ENCODE results near the gene OR52L1.

OR52L1 gene

GRCh38 chr11:5986885-5987284, at the start of gene OR52L1:
Gene OR52L1 (minus strand): TSS chr11:5986985. CDS start chr11:5986930, 55 bp downstream.
- Histone ChIP-seq H3K9me3 (ENCODE audit: control insufficient read depth in 1 of 2, low read length in 2 of 2) (no peaks in the 10 kb centered on the region), H3K27me3 (ENCODE audit: low read depth, low read length) (no peaks in the 10 kb centered on the region), H3K27ac (ENCODE audit: low read length) (no peak within 1 kb of the TSS), H3K4me1 (ENCODE audit: control insufficient read depth in 1 of 2, insufficient read depth in 2 of 2, low read length in 2 of 2) (no peaks in the 10 kb centered on the region), H3K36me3 (ENCODE audit: control insufficient read depth in 1 of 2, insufficient read depth in 2 of 2, low read length in 2 of 2) (no peaks in the 10 kb centered on the region), H3K4me3 (ENCODE audit: low read depth in 1 of 2, low read length in 2 of 2) (no peak within 1 kb of the TSS)

DNA sequence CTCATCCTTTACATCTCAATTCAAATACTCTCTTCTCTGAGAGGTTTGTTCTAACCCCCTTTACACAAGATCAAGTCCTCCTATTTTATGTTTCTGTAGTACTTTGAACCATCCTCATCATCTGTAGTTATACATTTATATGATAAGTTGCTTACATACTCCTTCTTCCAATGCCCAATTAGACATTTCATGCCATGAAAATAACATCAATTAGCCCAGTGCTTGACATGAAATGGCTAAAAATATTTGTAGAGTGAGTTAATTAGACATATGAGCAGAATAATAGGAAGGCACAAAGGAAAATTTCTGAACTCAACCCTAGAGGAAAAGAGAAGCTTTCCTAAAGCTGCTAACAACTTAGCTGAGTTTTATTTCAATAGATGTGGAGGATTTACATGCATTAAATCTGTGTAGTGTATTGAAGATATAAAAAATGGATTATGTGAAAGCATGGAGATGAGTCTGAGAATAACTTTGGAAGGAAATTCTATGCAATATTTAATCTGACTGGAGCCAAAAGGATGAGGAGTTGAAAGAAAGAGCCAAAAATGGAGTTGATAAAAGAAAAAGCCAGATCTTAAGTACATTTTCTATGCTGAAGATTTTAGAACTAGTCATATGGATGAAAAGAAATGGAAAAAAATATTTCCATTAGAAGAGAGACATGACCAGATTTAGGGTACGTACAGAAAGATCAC, 44.1 kb upstream of the OR52L1 start, which contains the start of gene OR56A1:
TSS of gene OR56A1 (minus strand) at position 51 of the 698 bp plus-strand sequence. CDS start 3,066 bp downstream, outside the sequence.
- Histone ChIP-seq H3K27me3 (ENCODE audit: low read depth, low read length) (no peaks in the 10 kb centered on the region), H3K27ac (ENCODE audit: low read length) (no peak within 1 kb of the TSS), H3K9me3 (ENCODE audit: control insufficient read depth in 1 of 2, low read length in 2 of 2) (no peaks in the 10 kb centered on the region), H3K36me3 (ENCODE audit: control insufficient read depth in 1 of 2, insufficient read depth in 2 of 2, low read length in 2 of 2) (no peaks in the 10 kb centered on the region), H3K4me3 (ENCODE audit: low read depth in 1 of 2, low read length in 2 of 2) (no peak within 1 kb of the TSS), H3K4me1 (ENCODE audit: control insufficient read depth in 1 of 2, insufficient read depth in 2 of 2, low read length in 2 of 2) (no peaks in the 10 kb centered on the region)

GRCh38 chr11:6027501-6027900, 40.7 kb upstream of the OR52L1 start:
- Histone ChIP-seq H3K27me3 (ENCODE audit: low read depth, low read length) (no peaks in the 10 kb centered on the region), H3K27ac (ENCODE audit: low read length) (no peak overlapping the region), H3K36me3 (ENCODE audit: control insufficient read depth in 1 of 2, insufficient read depth in 2 of 2, low read length in 2 of 2) (no peaks in the 10 kb centered on the region), H3K4me1 (ENCODE audit: control insufficient read depth in 1 of 2, insufficient read depth in 2 of 2, low read length in 2 of 2) (no peaks in the 10 kb centered on the region), H3K9me3 (ENCODE audit: control insufficient read depth in 1 of 2, low read length in 2 of 2) (no peaks in the 10 kb centered on the region), H3K4me3 (ENCODE audit: low read depth in 1 of 2, low read length in 2 of 2) (no peak overlapping the region)

DNA sequence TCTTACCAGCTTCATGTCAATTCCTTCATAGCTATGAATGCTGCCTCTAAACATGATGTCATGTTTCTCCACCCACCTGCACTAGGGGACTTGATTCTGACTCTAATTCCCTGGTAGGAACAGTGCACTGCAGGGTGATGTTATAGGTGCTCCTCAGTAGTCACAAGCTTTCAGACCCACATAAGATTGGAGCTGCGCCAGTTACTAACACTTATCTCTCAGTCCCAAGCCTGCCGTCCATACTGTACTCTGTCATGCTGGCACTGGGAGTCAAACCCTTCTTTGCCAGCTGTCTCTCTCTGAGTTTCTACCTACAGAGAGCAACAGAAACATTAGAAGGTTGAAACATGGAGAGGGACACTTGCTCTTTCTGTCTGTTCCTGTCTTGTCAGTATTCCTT, 38.3 kb upstream of the OR52L1 start:
- Histone ChIP-seq H3K27ac (ENCODE audit: low read length) (no peak overlapping the region), H3K4me1 (ENCODE audit: control insufficient read depth in 1 of 2, insufficient read depth in 2 of 2, low read length in 2 of 2) (no peaks in the 10 kb centered on the region), H3K9me3 (ENCODE audit: control insufficient read depth in 1 of 2, low read length in 2 of 2) (no peaks in the 10 kb centered on the region), H3K36me3 (ENCODE audit: control insufficient read depth in 1 of 2, insufficient read depth in 2 of 2, low read length in 2 of 2) (no peaks in the 10 kb centered on the region), H3K4me3 (ENCODE audit: low read depth in 1 of 2, low read length in 2 of 2) (no peak overlapping the region), H3K27me3 (ENCODE audit: low read depth, low read length) (no peaks in the 10 kb centered on the region)

DNA sequence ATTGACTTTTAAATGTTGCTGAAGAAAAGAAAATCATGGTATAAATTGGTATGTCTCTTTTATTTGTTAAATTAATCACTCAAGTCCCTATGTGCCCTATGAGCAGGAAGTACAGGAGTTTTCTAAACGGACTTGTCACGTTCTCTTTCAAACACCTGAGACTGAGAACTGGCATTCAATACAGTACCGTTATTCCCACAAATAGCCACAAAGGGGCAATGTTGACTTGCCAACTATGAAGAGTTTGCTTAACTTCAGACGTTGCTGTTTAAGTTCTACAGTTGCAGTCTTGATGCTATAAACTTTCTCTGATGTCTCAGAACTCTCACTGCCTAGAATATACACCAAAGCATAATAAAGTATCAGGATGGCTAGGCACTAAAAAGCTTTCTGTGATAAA, 36.2 kb upstream of the OR52L1 start:
- H3K36me3 ChIP-seq (ENCODE audit: control insufficient read depth in 1 of 2, insufficient read depth in 2 of 2, low read length in 2 of 2): no peaks in the 10 kb centered on the region
- H3K27me3 ChIP-seq (ENCODE audit: low read depth, low read length): no peaks in the 10 kb centered on the region
- H3K9me3 ChIP-seq (ENCODE audit: control insufficient read depth in 1 of 2, low read length in 2 of 2): no peaks in the 10 kb centered on the region
- no peaks in the 10 kb centered on the region for H3K4me1 ChIP-seq (ENCODE audit: control insufficient read depth in 1 of 2, insufficient read depth in 2 of 2, low read length in 2 of 2)
- H3K4me3 ChIP-seq (ENCODE audit: low read depth in 1 of 2, low read length in 2 of 2): no peak overlapping the region
- H3K27ac ChIP-seq (ENCODE audit: low read length): no peak overlapping the region

DNA sequence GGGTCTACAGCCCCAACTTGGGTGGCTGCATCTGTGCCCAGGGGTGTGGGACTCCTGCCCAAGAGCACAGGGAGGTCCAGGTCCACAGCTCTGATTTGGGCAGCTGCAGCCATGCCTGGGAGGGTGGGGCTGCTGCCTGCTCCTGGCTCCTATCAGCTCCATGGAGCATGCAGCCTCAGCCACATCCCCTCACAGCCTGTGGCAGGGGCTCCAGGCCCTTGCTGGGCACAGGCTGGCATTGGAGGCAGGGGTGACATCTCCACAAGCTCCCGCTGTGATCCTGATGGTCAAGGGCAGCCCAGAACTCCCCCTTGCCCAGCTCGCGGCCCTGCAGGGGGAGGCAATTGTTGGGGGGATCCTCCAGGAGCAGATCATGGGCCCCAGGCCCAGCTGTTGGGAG, 26.3 kb upstream of the OR52L1 start:
- Histone ChIP-seq H3K4me1 (ENCODE audit: control insufficient read depth in 1 of 2, insufficient read depth in 2 of 2, low read length in 2 of 2) (no peaks in the 10 kb centered on the region), H3K4me3 (ENCODE audit: low read depth in 1 of 2, low read length in 2 of 2) (no peak overlapping the region), H3K9me3 (ENCODE audit: control insufficient read depth in 1 of 2, low read length in 2 of 2) (peaks cover 0 to 3% of the 10 kb centered on the region in 2 donors), H3K27ac (ENCODE audit: low read length) (no peak overlapping the region), H3K36me3 (ENCODE audit: control insufficient read depth in 1 of 2, insufficient read depth in 2 of 2, low read length in 2 of 2) (no peaks in the 10 kb centered on the region), H3K27me3 (ENCODE audit: low read depth, low read length) (no peaks in the 10 kb centered on the region)

- Histone ChIP-seq H3K27ac (ENCODE audit: low read length) (no peak overlapping the region), H3K4me3 (ENCODE audit: low read depth in 1 of 2, low read length in 2 of 2) (no peak overlapping the region)
Observed at GRCh38 chr11:6012035-6012668, 25.4 kb upstream of the OR52L1 start.

GRCh38 chr11:6006846-6007245, 20.1 kb upstream of the OR52L1 start, which contains the start of gene OR56A4:
Gene OR56A4 (minus strand): TSS chr11:6006946. CDS start chr11:6002992, 3,954 bp downstream.
- Histone ChIP-seq H3K36me3 (ENCODE audit: control insufficient read depth in 1 of 2, insufficient read depth in 2 of 2, low read length in 2 of 2) (no peaks in the 10 kb centered on the region), H3K4me1 (ENCODE audit: control insufficient read depth in 1 of 2, insufficient read depth in 2 of 2, low read length in 2 of 2) (no peaks in the 10 kb centered on the region), H3K27ac (ENCODE audit: low read length) (no peak within 1 kb of the TSS), H3K9me3 (ENCODE audit: control insufficient read depth in 1 of 2, low read length in 2 of 2) (no peaks in the 10 kb centered on the region), H3K27me3 (ENCODE audit: low read depth, low read length) (no peaks in the 10 kb centered on the region), H3K4me3 (ENCODE audit: low read depth in 1 of 2, low read length in 2 of 2) (no peak within 1 kb of the TSS)

More at GRCh38 chr11:6012035-6012668, 25.4 kb upstream of the OR52L1 start:
- H3K4me1 ChIP-seq (ENCODE audit: control insufficient read depth in 1 of 2, insufficient read depth in 2 of 2, low read length in 2 of 2): no peaks in the 10 kb centered on the region
- H3K36me3 ChIP-seq (ENCODE audit: control insufficient read depth in 1 of 2, insufficient read depth in 2 of 2, low read length in 2 of 2): no peaks in the 10 kb centered on the region
- peaks cover 0 to 3% of the 10 kb centered on the region in 2 donors for H3K9me3 ChIP-seq (ENCODE audit: control insufficient read depth in 1 of 2, low read length in 2 of 2)
- H3K27me3 ChIP-seq (ENCODE audit: low read depth, low read length): no peaks in the 10 kb centered on the region

GRCh38 chr11:6006395-6006794, 19.6 kb upstream of the OR52L1 start:
- Histone ChIP-seq H3K27me3 (ENCODE audit: low read depth, low read length) (no peaks in the 10 kb centered on the region), H3K27ac (ENCODE audit: low read length) (no peak overlapping the region), H3K4me3 (ENCODE audit: low read depth in 1 of 2, low read length in 2 of 2) (no peak overlapping the region), H3K9me3 (ENCODE audit: control insufficient read depth in 1 of 2, low read length in 2 of 2) (no peaks in the 10 kb centered on the region), H3K4me1 (ENCODE audit: control insufficient read depth in 1 of 2, insufficient read depth in 2 of 2, low read length in 2 of 2) (no peaks in the 10 kb centered on the region), H3K36me3 (ENCODE audit: control insufficient read depth in 1 of 2, insufficient read depth in 2 of 2, low read length in 2 of 2) (no peaks in the 10 kb centered on the region)

DNA sequence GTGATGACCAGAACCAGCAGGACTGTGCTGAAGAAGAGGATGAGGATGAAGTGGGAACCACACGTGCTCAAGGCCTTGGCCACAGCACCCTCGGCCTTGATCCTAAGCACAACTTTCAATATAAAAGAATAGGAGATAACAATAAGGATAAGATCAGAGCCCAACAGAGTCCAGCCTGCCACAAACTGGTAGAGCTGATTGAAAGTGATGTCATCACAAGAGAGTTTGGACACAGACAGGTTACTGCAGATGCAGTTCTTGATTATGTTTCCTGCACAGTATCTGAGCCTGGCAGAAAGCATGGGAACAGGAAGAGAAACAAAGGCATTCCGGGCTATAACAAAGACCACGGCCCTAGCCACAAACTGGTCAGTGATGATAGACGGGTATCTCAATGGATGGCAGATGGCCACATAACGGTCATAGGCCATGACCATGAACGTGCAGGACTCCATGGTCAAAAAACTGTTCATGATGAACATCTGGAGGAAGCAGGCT, 15.5 kb upstream of the OR52L1 start:
- Histone ChIP-seq H3K4me1 (ENCODE audit: control insufficient read depth in 1 of 2, insufficient read depth in 2 of 2, low read length in 2 of 2) (no peaks in the 10 kb centered on the region), H3K36me3 (ENCODE audit: control insufficient read depth in 1 of 2, insufficient read depth in 2 of 2, low read length in 2 of 2) (no peaks in the 10 kb centered on the region)

GRCh38 chr11:5994791-5995190, 8.0 kb upstream of the OR52L1 start:
- H3K4me1 ChIP-seq (ENCODE audit: control insufficient read depth in 1 of 2, insufficient read depth in 2 of 2, low read length in 2 of 2): no peaks in the 10 kb centered on the region
- H3K9me3 ChIP-seq (ENCODE audit: control insufficient read depth in 1 of 2, low read length in 2 of 2): no peaks in the 10 kb centered on the region
- H3K27me3 ChIP-seq (ENCODE audit: low read depth, low read length): no peaks in the 10 kb centered on the region
- H3K36me3 ChIP-seq (ENCODE audit: control insufficient read depth in 1 of 2, insufficient read depth in 2 of 2, low read length in 2 of 2): no peaks in the 10 kb centered on the region
- H3K27ac ChIP-seq (ENCODE audit: low read length): no peak overlapping the region
- no peak overlapping the region for H3K4me3 ChIP-seq (ENCODE audit: low read depth in 1 of 2, low read length in 2 of 2)

More for the DNA sequence above, 15.5 kb upstream of the OR52L1 start:
- no peaks in the 10 kb centered on the region for H3K9me3 ChIP-seq (ENCODE audit: control insufficient read depth in 1 of 2, low read length in 2 of 2)
- H3K4me3 ChIP-seq (ENCODE audit: low read depth in 1 of 2, low read length in 2 of 2): no peak overlapping the region
- H3K27me3 ChIP-seq (ENCODE audit: low read depth, low read length): no peaks in the 10 kb centered on the region
- no peak overlapping the region for H3K27ac ChIP-seq (ENCODE audit: low read length)
